H1 (cell line): ENCODE measurements around the gene SFXN2. TPM values are rescaled to one million over a fixed set of nuclear protein-coding genes. Genes with fewer than 3 reads are reported as not detected.
A peak's percentile ranks its signal among the peaks of the same experiment; 100 is the strongest.

ENCODE experiments used
- ASH2L ChIP-seq: fragments of 200-600, 300-600 bp; sonication (generic); IDR thresholded peaks from one replicate; pipeline ENCODE4 v1.7.1; 2017; ENCODE audit warnings: low read length
- BRCA1 ChIP-seq: IDR thresholded peaks from 2 replicates; pipeline ENCODE4 v1.6.1; 2012; ENCODE audit warnings: low read depth, low read length, improper control_type of control experiment
- CBX8 ChIP-seq: fragments of 300-800, 300-1000 bp; sonication (generic); IDR thresholded peaks from 2 replicates; pipeline ENCODE4 v1.7.1; 2016; ENCODE audit warnings: low read depth, low read length, borderline replicate concordance
- CHD1 ChIP-seq: IDR thresholded peaks from 2 replicates; pipeline ENCODE4 v1.6.1; 2012; ENCODE audit warnings: low read depth, low read length, improper control_type of control experiment
- EZH2 ChIP-seq: fragments of 200-600 bp; sonication (generic); IDR thresholded peaks from 2 replicates; pipeline ENCODE4 v1.7.1; 2012; ENCODE audit warnings: low read depth, mild to moderate bottlenecking, moderate library complexity, low read length, inconsistent platforms; ENCODE audit not compliant: severe bottlenecking
- FOSL1 ChIP-seq: IDR thresholded peaks from 2 replicates; pipeline ENCODE4 v1.6.1; 2011; ENCODE audit warnings: mild to moderate bottlenecking, low read depth, low read length, moderate library complexity; ENCODE audit not compliant: insufficient read depth
- HDAC2 ChIP-seq, 2 experiments: fragments of 300-600 bp in 1 of 2; sonication (generic) in 1 of 2; IDR thresholded peaks; 2 replicates each; pipeline ENCODE4 v1.6.1; 2011 to 2012; ENCODE audit warnings: low read depth in 2 of 2, low read length in 2 of 2, mild to moderate bottlenecking in 2 of 2, moderate library complexity in 2 of 2, borderline replicate concordance in 1 of 2, inconsistent platforms in 1 of 2
- HDAC6 ChIP-seq: IDR thresholded peaks from one replicate; pipeline ENCODE4 v1.7.1; 2012; ENCODE audit warnings: low read depth, mild to moderate bottlenecking, inconsistent platforms, low read length, moderate library complexity
- JUND ChIP-seq: IDR thresholded peaks from 2 replicates; pipeline ENCODE4 v1.6.1; 2011; ENCODE audit warnings: mild to moderate bottlenecking, improper control_type of control experiment, low read length
- KDM1A ChIP-seq: fragments of 200-600, 300-600 bp; sonication (generic); IDR thresholded peaks from 2 replicates; pipeline ENCODE4 v1.7.1; 2016; ENCODE audit warnings: mild to moderate bottlenecking, low read length, borderline replicate concordance
- KDM5A ChIP-seq: fragments of 200-600 bp; IDR thresholded peaks from 2 replicates; pipeline ENCODE4 v1.7.1; 2012; ENCODE audit warnings: mild to moderate bottlenecking, low read length, inconsistent platforms, mixed read lengths
- POLR2A ChIP-seq, 2 experiments: IDR thresholded peaks; 1 replicate in 1 of 2; 2 replicates in 1 of 2; pipeline ENCODE4 v1.6.1; 2011; ENCODE audit warnings: low read depth in 2 of 2, low read length in 2 of 2, mild to moderate bottlenecking in 2 of 2; ENCODE audit errors: control extremely low read depth in 1 of 2
- RAD21 ChIP-seq, 2 experiments: IDR thresholded peaks in 1 of 2; conservative IDR thresholded peaks in 1 of 2; 2 replicates each; pipeline ENCODE4 v1.6.1; 2011; ENCODE audit warnings: low read depth in 2 of 2, low read length in 2 of 2, improper control_type of control experiment in 1 of 2, inconsistent platforms in 1 of 2, mild to moderate bottlenecking in 1 of 2, moderate library complexity in 1 of 2
- RNF2 ChIP-seq: fragments of 200-900, 300-1000 bp; sonication (generic); IDR thresholded peaks from 2 replicates; pipeline ENCODE4 v1.7.1; 2016; ENCODE audit warnings: borderline replicate concordance, low read depth, mild to moderate bottlenecking, antibody characterized with exemption, low read length; ENCODE audit not compliant: poor library complexity, severe bottlenecking; ENCODE audit errors: missing control alignments
- SAP30 ChIP-seq: fragments of 300-600 bp; sonication (generic); IDR thresholded peaks from 2 replicates; pipeline ENCODE4 v1.7.1; 2012; ENCODE audit warnings: low read length, moderate library complexity, mild to moderate bottlenecking, inconsistent platforms; ENCODE audit not compliant: insufficient read depth, insufficient replicate concordance
- SP1 ChIP-seq: IDR thresholded peaks from 2 replicates; pipeline ENCODE4 v1.6.1; 2011; ENCODE audit warnings: low read depth, low read length
- SP2 ChIP-seq: IDR thresholded peaks from 2 replicates; pipeline ENCODE4 v1.6.1; 2012; ENCODE audit warnings: mild to moderate bottlenecking, low read length, inconsistent platforms
- TCF12 ChIP-seq: IDR thresholded peaks from 2 replicates; pipeline ENCODE4 v1.6.1; 2011; ENCODE audit warnings: low read depth, mild to moderate bottlenecking, low read length
- polyA plus RNA-seq, 7 experiments: library from polyadenylated mRNA; depleted of rRNA in 3 of 7; stranded (reverse) in 5 of 7; unstranded in 2 of 7; fragments of >200 nt in 5 of 7; fragments of 200-250 nt in 2 of 7; gene quantifications; 1 replicate in 5 of 7; 2 replicates in 1 of 7; 4 replicates in 1 of 7; pipeline versions ENCODE4 v1.2.1 to v1.2.3, GENCODE V29; 2011 to 2013; ENCODE audit warnings: missing spikeins in 2 of 7, mixed read lengths in 2 of 7
- total RNA-seq: library from RNA; stranded (reverse); fragmentation: NEBNext Ultra II Directional; extraction: Animal tissue kit (Norgen Biotek cat#: 25700); gene quantifications from 2 replicates; pipeline ENCODE4 v1.2.1, GENCODE V29; 2021
- TF ChIP-seq, protein P1 (sequence below), 3 experiments: IDR thresholded peaks; 1 replicate in 2 of 3; 2 replicates in 1 of 3; pipeline versions ENCODE4 v1.5.1 to v1.6.1; 2011; ENCODE audit warnings: low read length in 3 of 3, mild to moderate bottlenecking in 3 of 3, inconsistent platforms in 2 of 3, low read depth in 1 of 3, moderate library complexity in 1 of 3; ENCODE audit not compliant: insufficient read depth in 1 of 3; ENCODE audit errors: control extremely low read depth in 1 of 3
- TF ChIP-seq, protein P2 (sequence below): IDR thresholded peaks from 2 replicates; pipeline ENCODE4 v1.6.1; 2012; ENCODE audit warnings: inconsistent platforms

The SFXN2 gene
- total and polyA plus RNA-seq, 2 of the 8 experiments (the other 6 are each of a cell fraction or from before 2014, with no cell fraction given): 20.5 to 23.5 TPM

DNA sequence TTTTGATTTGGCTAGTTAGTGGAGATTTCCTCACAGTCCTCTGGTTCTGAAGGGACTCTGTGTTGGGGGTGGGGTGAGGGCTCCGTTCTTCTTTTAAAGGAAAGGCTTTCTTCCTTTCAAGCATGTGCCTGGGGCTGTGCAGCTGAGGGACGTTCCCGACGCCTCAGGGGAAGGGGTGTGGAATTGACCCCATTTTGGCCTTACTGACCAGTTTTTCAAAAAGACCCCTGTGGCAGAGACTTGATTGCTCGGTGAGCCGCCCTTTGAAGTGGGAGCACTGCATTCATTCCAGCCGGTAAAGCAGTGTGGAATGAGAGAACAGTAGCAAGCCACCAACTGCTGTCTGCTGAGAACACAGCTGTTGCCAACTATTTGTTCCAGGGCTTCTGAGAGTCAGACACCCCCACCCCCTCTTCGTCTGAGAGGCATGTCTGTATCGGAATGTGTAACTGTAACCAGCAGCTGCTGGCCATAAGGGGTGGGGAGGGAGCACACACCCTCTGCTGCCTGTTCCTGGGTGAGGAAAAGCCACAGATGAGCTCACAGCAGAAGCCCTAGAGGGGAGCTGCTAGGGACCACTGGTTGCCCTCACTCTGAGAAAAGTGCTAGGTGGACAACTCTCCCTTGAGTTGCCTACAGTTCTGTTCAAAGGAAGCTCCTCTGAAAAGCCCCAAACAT lies 62.5 kb downstream of the SFXN2 start (continued):
- TF ChIP-seq HDAC2 (IDR thresholded peaks at IDR 0.05; ENCODE audit: borderline replicate concordance in 1 of 2, low read depth in 2 of 2, low read length in 2 of 2) (0 out of 4 replicates have a peak, but pooled peaks of 1 of the 2 experiments have one; percentile 52), CHD1 (no peak), TCF12 (peak; percentile 89), RAD21 (IDR thresholded peaks at IDR 0.05 in 1 of 2, conservative IDR thresholded peaks at IDR 0.05 in 1 of 2; ENCODE audit: low read depth in 2 of 2, low read length in 2 of 2) (no peak; a peak in 1 of 4 replicates), EZH2 (no peak), RNF2 (no peak), POLR2A (IDR thresholded peaks at IDR 0.05; ENCODE audit: control extremely low read depth in 1 of 2, low read depth in 2 of 2, low read length in 2 of 2) (no peak), JUND (no peak), CBX8 (no peak), KDM5A (no peak), SP1 (peak; percentile 78; the same call in 1 of the 2 replicates), SP2 (no peak), HDAC6 (no peak), FOSL1 (no peak), SAP30 (no peak), BRCA1 (no peak), KDM1A (no peak; the same call in 1 of the 2 replicates), ASH2L (peak; percentile 57)
- TF ChIP-seq, protein P1, sequence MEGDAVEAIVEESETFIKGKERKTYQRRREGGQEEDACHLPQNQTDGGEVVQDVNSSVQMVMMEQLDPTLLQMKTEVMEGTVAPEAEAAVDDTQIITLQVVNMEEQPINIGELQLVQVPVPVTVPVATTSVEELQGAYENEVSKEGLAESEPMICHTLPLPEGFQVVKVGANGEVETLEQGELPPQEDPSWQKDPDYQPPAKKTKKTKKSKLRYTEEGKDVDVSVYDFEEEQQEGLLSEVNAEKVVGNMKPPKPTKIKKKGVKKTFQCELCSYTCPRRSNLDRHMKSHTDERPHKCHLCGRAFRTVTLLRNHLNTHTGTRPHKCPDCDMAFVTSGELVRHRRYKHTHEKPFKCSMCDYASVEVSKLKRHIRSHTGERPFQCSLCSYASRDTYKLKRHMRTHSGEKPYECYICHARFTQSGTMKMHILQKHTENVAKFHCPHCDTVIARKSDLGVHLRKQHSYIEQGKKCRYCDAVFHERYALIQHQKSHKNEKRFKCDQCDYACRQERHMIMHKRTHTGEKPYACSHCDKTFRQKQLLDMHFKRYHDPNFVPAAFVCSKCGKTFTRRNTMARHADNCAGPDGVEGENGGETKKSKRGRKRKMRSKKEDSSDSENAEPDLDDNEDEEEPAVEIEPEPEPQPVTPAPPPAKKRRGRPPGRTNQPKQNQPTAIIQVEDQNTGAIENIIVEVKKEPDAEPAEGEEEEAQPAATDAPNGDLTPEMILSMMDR (IDR thresholded peaks at IDR 0.05; ENCODE audit: control extremely low read depth in 1 of 3, insufficient read depth in 1 of 3, low read depth in 1 of 3, low read length in 3 of 3): no peak
- TF ChIP-seq, protein P2, sequence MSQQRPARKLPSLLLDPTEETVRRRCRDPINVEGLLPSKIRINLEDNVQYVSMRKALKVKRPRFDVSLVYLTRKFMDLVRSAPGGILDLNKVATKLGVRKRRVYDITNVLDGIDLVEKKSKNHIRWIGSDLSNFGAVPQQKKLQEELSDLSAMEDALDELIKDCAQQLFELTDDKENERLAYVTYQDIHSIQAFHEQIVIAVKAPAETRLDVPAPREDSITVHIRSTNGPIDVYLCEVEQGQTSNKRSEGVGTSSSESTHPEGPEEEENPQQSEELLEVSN: 0 out of 2 replicates have a peak, but pooled peaks have one; percentile 12
